A549 treated with GW870086 at 1 μM for 4 hours (cell line): ENCODE data around the gene SFT2D3. TPM values are rescaled to one million over a fixed set of nuclear protein-coding genes. Genes with fewer than 3 reads are reported as not detected.

Experiments
- total RNA-seq: library from RNA; stranded (reverse); fragments of 200-300 nt; extraction: Qiagen RNA extraction; gene quantifications from 5 replicates; pipeline ENCODE4 v1.2.3, GENCODE V29; 2022; ENCODE audit warnings: low read depth

The SFT2D3 gene, protein sequence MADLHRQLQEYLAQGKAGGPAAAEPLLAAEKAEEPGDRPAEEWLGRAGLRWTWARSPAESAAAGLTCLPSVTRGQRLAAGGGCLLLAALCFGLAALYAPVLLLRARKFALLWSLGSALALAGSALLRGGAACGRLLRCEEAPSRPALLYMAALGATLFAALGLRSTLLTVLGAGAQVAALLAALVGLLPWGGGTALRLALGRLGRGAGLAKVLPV
- total RNA-seq, result 4.5 to 6.8 TPM (median 5.9 TPM) in 5 replicates

DNA sequence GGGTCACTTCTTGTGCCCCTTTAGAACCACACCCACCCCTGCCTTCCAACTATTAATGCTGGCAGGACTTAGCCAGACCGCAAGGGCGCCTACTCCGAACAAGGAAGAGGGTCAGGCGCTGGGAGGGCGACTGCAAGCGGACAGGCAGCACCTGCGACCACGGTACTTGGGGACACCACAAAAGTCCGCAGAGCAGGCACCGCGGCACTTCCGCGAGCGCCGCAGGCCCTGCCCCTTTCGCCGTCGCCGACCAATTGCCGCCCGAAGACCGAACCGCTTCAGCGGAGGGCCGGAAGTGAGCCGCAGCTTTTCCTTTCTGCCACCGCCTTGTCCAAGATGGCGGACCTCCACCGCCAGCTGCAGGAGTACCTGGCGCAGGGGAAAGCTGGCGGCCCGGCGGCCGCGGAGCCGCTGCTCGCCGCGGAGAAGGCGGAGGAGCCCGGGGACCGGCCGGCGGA lies at the start of gene SFT2D3:
TSS of gene SFT2D3 (plus strand) at position 305 of the 458 bp plus-strand sequence. CDS start at position 337, 32 bp downstream.

DNA sequence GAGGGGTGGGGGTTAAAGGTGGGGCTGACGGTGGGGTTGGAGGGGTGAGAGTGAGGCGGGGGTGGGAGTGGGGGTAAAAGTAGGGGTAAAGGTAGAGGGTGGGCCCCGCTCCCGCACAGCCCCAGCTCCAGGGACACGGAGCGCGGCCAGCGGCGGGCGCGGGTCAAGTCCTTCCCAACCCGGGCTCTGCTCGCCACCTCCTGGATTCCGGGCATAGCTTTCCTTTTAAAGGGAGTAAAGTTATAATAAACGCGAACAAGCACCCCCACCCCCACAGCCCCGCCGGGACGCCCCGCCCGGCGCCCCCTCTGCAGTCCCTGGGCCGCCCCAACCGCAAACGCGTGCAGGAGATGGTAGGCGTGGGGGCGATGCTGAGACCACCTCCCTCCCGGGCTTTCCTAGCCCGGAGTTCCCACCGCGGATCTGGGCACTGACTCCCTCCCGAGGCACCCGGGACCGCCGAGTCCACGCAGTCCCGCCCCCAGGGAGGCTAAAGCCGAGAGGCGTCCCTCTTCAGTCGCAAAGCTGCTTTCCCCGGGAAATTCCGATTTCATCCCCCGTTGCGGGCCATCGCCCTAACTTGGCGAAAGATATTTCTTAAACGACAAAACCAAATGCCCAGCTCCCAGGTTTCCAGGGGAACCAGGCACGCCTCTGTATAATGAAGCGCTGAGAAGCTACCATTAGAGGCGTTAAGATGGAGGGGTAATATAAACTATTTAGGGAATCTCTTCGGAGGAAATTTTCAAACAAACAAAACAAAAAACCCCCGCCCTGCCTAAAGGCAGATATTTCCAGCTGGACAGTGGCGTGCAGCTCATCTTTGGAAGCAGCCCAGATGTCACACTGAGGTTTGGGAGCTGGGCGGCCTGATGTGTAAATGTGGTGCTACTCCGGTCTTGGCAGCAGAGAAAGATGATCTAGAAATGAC lies 25.7 kb upstream of the SFT2D3 start, which contains the start of gene LIMS2:
TSS of gene LIMS2 (minus strand) at position 200 of the 931 bp plus-strand sequence. CDS start 506 bp downstream, outside the sequence.

Other genes starting within 250 kb of the SFT2D3 start
- gene IWS1, start 175.0 kb upstream of the SFT2D3 start, total RNA-seq, result 36.8 to 48.4 TPM (median 43.0 TPM) in 5 replicates
- 0.11 to 0.29 TPM (median 0.19 TPM) in 4 of 5 replicates, not detected in the other for gene MYO7B, start 165.8 kb upstream of the SFT2D3 start, total RNA-seq
- gene GPR17, start 55.3 kb upstream of the SFT2D3 start, total RNA-seq, result 0.08 to 0.16 TPM (median 0.15 TPM) in 3 of 5 replicates, not detected in the others
- gene LIMS2, start 26.0 kb upstream of the SFT2D3 start, total RNA-seq, result 6.6 to 10.4 TPM (median 7.0 TPM) in 5 replicates
- 20.9 to 26.9 TPM (median 25.5 TPM) in 5 replicates for gene WDR33, start 109.7 kb downstream of the SFT2D3 start, total RNA-seq
- 43.6 to 61.7 TPM (median 55.6 TPM) in 5 replicates for gene POLR2D, start 156.7 kb downstream of the SFT2D3 start, total RNA-seq
- gene AMMECR1L, start 184.5 kb downstream of the SFT2D3 start, total RNA-seq, result 14.8 to 18.2 TPM (median 17.9 TPM) in 5 replicates